Common myeloid progenitor, CD34-positive (primary cell): ENCODE measurements around the gene MRLN.
"Not testable (repeated sequence)": the region's sequence is repeated elsewhere in the genome, so short reads cannot be mapped to it uniquely, and the experiment has no call there.

Experiments
- CTCF ChIA-PET: fragments of 350-600 bp; sonication (Branson Sonifier 250); formaldehyde crosslinking; loops from one replicate; lab custom pipeline; 2021; ENCODE audit warnings: antibody characterized with exemption; lab: Charles Lee
- POLR2A ChIA-PET: fragments of 350-600 bp; sonication (Branson Sonifier 250); formaldehyde crosslinking; loops from one replicate; lab custom pipeline; 2021; ENCODE audit warnings: antibody characterized with exemption; lab: Charles Lee
- DNase-seq, 3 donors: peaks; one replicate each; pipeline versions ENCODE4 v3.0.0 to v3.0.0-alpha.2; 2013
- H3K27ac ChIP-seq, 2 experiments: 1 replicate in 1 of 2; 2 replicates in 1 of 2; pipeline ENCODE4 v1.7.0; 2013; ENCODE audit warnings: inconsistent platforms in 2 of 2, low read length in 2 of 2, mild to moderate bottlenecking in 2 of 2, low read depth in 1 of 2, moderate library complexity in 1 of 2; ENCODE audit not compliant: severe bottlenecking in 2 of 2, insufficient read depth in 1 of 2, poor library complexity in 1 of 2
- H3K27me3 ChIP-seq, 5 experiments: replicated peaks in 2 of 5; 1 replicate in 3 of 5; 2 replicates in 2 of 5; pipeline versions ENCODE4 v1.6.1 to v1.7.0; 2013; ENCODE audit warnings: low read length in 4 of 5, mild to moderate bottlenecking in 2 of 5, moderate library complexity in 2 of 5, inconsistent platforms in 1 of 5; ENCODE audit not compliant: insufficient read depth in 5 of 5, control insufficient read depth in 4 of 5
- H3K36me3 ChIP-seq, 4 experiments: 1 replicate in 2 of 4; 2 replicates in 2 of 4; pipeline versions ENCODE4 v1.6.1 to v1.7.0; 2013; ENCODE audit warnings: low read length in 3 of 4, control low read depth in 1 of 4, mild to moderate bottlenecking in 1 of 4; ENCODE audit not compliant: control insufficient read depth in 4 of 4, insufficient read depth in 4 of 4
- H3K4me1 ChIP-seq, 4 experiments: 1 replicate in 3 of 4; 2 replicates in 1 of 4; pipeline versions ENCODE4 v1.6.1 to v1.7.1; 2013; ENCODE audit warnings: low read length in 3 of 4, mild to moderate bottlenecking in 3 of 4, control low read depth in 1 of 4, inconsistent platforms in 1 of 4, moderate library complexity in 1 of 4; ENCODE audit not compliant: control insufficient read depth in 4 of 4, insufficient read depth in 4 of 4; ENCODE audit errors: control extremely low read depth in 1 of 4
- H3K4me3 ChIP-seq, 7 experiments: 1 replicate in 4 of 7; 2 replicates in 3 of 7; pipeline versions ENCODE4 v1.5.1 to v1.7.0; 2013; ENCODE audit warnings: mild to moderate bottlenecking in 7 of 7, low read length in 6 of 7, moderate library complexity in 6 of 7, inconsistent platforms in 2 of 7, low read depth in 2 of 7, control low read depth in 1 of 7; ENCODE audit not compliant: insufficient read depth in 4 of 7, control insufficient read depth in 1 of 7; ENCODE audit errors: extremely low read depth in 1 of 7
- H3K9me3 ChIP-seq, 5 experiments: 1 replicate in 4 of 5; 2 replicates in 1 of 5; pipeline versions ENCODE4 v1.6.1 to v1.7.1; 2013; ENCODE audit warnings: low read length in 4 of 5, mild to moderate bottlenecking in 2 of 5, inconsistent platforms in 1 of 5, low read depth in 1 of 5, moderate library complexity in 1 of 5; ENCODE audit not compliant: control insufficient read depth in 4 of 5, insufficient read depth in 2 of 5; ENCODE audit errors: control extremely low read depth in 1 of 5
- WGBS: methylation state at CpG from one replicate; pipeline ENCODE4 v1.1.5; 2013; ENCODE audit not compliant: insufficient coverage; 5-methylcytosine and 5-hydroxymethylcytosine counted together

MRLN gene

DNA sequence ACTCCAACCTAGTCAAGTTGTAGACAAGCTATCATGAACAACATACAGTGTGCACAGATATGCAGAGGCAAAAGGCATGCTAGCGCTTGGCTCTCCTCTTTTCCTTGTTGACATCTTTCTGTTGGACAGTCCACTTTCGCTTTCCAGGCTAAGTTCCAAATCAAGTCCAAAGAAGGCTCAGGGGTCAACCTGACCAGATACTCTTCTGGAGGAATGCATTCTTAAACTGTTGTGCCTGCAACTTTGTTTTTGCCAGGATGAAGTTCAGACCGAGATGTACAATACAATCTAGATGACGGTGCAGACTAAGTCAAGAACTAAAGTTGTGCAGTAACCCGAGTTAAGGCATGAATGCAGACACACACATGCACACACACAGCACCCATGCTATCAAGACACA is 35.7 kb upstream of the MRLN start:
- H3K9me3 ChIP-seq, H3K4me3 ChIP-seq, H3K27me3 ChIP-seq, H3K27ac ChIP-seq, DNase-seq, CTCF ChIA-PET, POLR2A ChIA-PET, H3K4me1 ChIP-seq: not testable (repeated sequence)
- peaks cover 9 to 39% (median 23%) of the 10 kb centered on the region in 4 experiments for H3K36me3 ChIP-seq
- WGBS: 100% methylated on average over 5 of the region's 5 CpGs

DNA sequence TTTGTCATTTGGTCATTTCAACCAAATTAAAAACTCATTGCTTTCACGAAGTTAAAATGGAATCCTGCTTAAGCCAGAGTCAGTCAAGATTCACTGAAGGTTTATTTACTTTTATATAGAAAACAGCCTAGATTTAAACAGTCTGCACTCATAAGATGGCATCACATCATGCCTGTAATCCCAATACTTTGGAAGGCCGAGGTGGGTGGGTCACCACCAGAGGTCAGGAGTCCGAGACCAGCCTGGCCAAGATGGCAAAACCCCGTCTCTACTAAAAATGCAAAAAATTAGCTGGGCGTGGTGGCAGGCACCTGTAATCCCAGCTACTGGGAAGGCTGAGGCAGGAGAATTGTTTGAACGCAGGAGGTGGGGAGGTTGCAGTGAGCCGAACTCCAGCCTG is 33.8 kb upstream of the MRLN start:
- H3K4me3 ChIP-seq, H3K4me1 ChIP-seq, H3K27me3 ChIP-seq, POLR2A ChIA-PET, H3K9me3 ChIP-seq, DNase-seq: not testable (repeated sequence)
- 97% methylated on average over 5 of the region's 7 CpGs for WGBS
- CTCF ChIA-PET: interaction anchor here (2.1 kb wide), 1 partner anchor 13 kb away, joined by 4 read pairs; no protein-coding TSS in a partner anchor
- Histone ChIP-seq H3K36me3 (peaks cover 2 to 20% (median 8%) of the 10 kb centered on the region in 4 experiments), H3K27ac (peak overlapping the region in 1 of 2 experiments; percentile 5)

DNA sequence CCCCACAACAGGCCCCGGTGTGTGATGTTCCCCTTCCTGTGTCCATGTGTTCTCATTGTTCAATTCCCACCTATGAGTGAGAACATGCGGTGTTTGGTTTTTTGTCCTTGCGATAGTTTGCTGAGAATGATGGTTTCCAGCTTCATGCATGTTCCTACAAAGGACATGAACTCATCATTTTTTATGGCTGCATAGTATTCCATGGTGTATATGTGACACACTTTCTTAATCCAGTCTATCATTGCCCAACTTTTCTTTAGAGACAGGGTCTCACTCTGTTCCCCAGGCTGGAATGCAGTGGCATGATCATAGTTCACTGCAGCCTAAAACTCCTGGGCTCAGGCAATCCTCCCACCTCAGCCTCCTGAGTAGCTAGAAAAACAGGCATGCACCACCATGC is 32.2 kb upstream of the MRLN start:
- H3K27me3 ChIP-seq, H3K36me3 ChIP-seq, H3K4me1 ChIP-seq, H3K9me3 ChIP-seq, POLR2A ChIA-PET, H3K4me3 ChIP-seq, DNase-seq, H3K27ac ChIP-seq: not testable (repeated sequence)
- no CpG with 5 or more reads among the region's 3 CpGs for WGBS
- CTCF ChIA-PET: interaction anchor here (2.1 kb wide), 1 partner anchor 12 kb away, joined by 4 read pairs; no protein-coding TSS in a partner anchor

DNA sequence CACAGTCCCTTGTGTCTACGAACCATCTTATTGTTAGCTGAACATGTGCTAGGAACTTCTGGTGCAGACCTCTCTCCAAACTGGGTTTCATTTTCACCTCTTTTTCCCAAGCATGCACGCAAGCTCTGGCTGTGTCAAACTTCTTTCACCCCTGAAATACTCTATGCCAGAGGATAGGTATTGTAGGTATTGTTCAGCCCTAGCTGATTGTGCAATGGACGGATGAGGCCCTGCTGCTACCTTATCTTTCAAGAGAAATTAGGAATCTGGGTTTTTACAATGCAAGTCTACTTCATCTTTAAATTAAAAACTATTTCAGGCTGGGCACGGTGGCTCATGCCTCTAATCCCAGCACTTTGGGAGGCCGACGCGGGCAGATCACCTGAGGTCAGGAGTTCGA is 28.3 kb upstream of the MRLN start:
- Histone ChIP-seq H3K36me3 (no peaks in the 10 kb centered on the region), H3K27ac (no peak overlapping the region), H3K27me3 (no peaks in the 10 kb centered on the region), H3K4me1 (no peaks in the 10 kb centered on the region), H3K4me3 (no peak overlapping the region), H3K9me3 (peaks cover 0 to 7% (median 0%) of the 10 kb centered on the region in 5 experiments)
- ChIA-PET CTCF (interaction anchor here (1.8 kb wide), 1 partner anchor 155 kb away, joined by 4 read pairs; no protein-coding TSS in a partner anchor), POLR2A (no interaction called here)
- WGBS: 100% methylated on average over 6 of the region's 8 CpGs
- no peak for DNase-seq

DNA sequence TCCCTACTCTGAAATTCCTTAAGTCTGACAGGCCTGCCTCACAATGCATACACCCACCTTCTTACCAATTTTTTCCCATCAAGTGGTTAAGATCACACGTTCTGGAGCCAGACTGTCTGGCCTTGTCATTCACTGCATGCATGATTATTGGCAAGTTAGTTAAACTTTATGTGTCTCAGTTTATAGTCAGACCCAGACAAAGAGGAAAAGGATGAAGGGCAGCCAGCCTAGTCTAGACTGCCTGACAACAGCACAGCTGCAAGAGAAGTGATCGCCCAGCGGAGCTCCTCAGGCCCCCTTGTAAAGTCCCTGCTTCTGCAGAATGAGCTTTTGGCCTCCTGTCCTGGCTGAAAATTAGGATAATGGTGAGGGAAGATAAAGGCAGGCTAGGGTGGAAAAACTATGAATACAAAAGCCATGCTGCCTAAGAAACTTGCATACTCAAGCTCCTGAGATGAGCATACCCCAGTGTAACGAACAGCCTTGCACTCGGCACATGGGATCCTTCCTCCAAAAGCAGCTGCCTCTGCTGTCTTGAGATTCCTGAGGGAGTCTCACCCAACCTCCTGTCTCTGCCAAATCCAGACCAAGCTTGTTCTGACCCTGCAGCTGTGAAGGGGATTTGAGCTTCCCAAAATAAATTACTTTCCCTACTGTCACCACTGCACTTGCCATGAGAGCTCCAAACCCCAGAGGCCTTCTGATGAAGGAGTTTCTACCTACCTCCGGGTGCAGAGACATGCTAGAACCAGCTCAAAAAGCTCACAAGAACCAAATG is 26.7 kb upstream of the MRLN start:
- WGBS: 97% methylated on average over 5 of the region's 6 CpGs
- H3K27ac ChIP-seq: no peak overlapping the region

DNA sequence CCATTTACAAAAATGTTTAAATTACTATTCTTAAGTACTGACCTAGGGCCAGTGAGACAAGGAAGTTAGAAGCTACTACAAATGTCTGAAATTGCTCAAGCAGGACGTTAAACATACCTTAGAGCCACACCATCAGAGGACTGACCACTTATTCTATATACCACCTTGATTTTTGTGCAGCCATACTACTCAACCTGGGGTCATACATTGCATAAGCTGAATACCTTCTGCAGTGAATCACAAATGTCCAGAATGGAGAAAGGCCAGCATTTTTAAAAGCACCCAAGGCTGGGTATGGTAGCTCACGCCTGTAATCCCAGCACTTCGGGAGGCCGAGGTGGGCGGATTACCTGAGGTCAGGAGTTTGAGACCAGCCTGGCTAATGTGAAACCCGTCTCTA is 21.2 kb upstream of the MRLN start:
- no peak for DNase-seq
- peaks cover 0 to 7% (median 2%) of the 10 kb centered on the region in 5 experiments for H3K9me3 ChIP-seq
- H3K4me1 ChIP-seq: no peaks in the 10 kb centered on the region
- POLR2A ChIA-PET: interaction anchor here (0.6 kb wide), 1 partner anchor 20 kb away, joined by 3 read pairs; no protein-coding TSS in a partner anchor
- CTCF ChIA-PET: interaction anchor here (1.5 kb wide), 1 partner anchor 11 kb away, joined by 4 read pairs; no protein-coding TSS in a partner anchor
- H3K4me3 ChIP-seq: no peak overlapping the region
- no peaks in the 10 kb centered on the region for H3K36me3 ChIP-seq
- H3K27me3 ChIP-seq: no peaks in the 10 kb centered on the region
- WGBS: 98% methylated on average over 6 of the region's 6 CpGs
- H3K27ac ChIP-seq: no peak overlapping the region

More for the DNA sequence above, 26.7 kb upstream of the MRLN start:
- H3K27me3 ChIP-seq: no peaks in the 10 kb centered on the region
- peaks cover 0 to 7% (median 0%) of the 10 kb centered on the region in 5 experiments for H3K9me3 ChIP-seq
- ChIA-PET CTCF (interaction anchor here (1.3 to 1.8 kb wide), 2 partner anchors 154 to 158 kb away, joined by 4 to 5 read pairs; no protein-coding TSS in a partner anchor), POLR2A (no interaction called here)
- H3K4me1 ChIP-seq: no peaks in the 10 kb centered on the region
- no peak for DNase-seq
- H3K4me3 ChIP-seq: no peak overlapping the region
- no peaks in the 10 kb centered on the region for H3K36me3 ChIP-seq

DNA sequence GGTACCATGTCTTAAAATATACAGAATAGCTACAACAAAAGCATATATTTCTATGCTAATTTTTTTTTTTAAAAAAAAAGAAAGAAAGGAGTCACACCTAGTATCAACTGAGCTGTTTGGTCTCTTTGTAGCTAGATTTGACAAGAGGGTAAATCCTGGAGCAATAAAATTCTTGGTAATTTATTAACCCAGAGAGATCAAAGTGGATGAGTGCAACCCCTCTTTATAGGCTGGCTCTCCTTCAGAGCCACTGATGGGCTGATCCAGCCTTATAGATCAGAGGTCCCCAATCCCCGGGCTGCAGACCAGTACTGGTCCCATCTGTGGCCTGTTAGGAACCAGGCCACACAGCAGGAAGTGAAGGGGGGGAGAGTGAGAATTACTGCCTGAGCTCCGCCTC is 19.8 kb upstream of the MRLN start:
- WGBS: 100% methylated on average over 1 of the region's 2 CpGs
- Histone ChIP-seq H3K4me3 (no peak overlapping the region), H3K36me3 (no peaks in the 10 kb centered on the region), H3K27ac (no peak overlapping the region), H3K4me1 (no peaks in the 10 kb centered on the region), H3K9me3 (peaks cover 0 to 7% (median 2%) of the 10 kb centered on the region in 5 experiments), H3K27me3 (no peaks in the 10 kb centered on the region)
- CTCF ChIA-PET: interaction anchor here (0.6 to 1.5 kb wide), 2 partner anchors 13 to 103 kb away, joined by 3 to 4 read pairs; no protein-coding TSS in a partner anchor
- POLR2A ChIA-PET: no interaction called here
- no peak for DNase-seq
